Lower lobe of right lung (tissue), 2 donors: Measurements from ENCODE around the gene POU6F2. TPM values are rescaled to one million over a fixed set of nuclear protein-coding genes. Genes with fewer than 3 reads are reported as not detected.

Experiments
- ATAC-seq, 2 donors: fragments of 200-7000 bp; cut with Tn5 transposase; one replicate each; pipeline ENCODE4 v1.9.1; 2020 to 2022; ENCODE audit warnings: mild to moderate bottlenecking in 2 of 2, moderate library complexity in 2 of 2
- DNase-seq: peaks from one replicate; pipeline ENCODE4 v3.0.0-alpha.2; 2020
- H3K27ac ChIP-seq: fragments of 200-600 bp; one replicate; pipeline ENCODE4 v1.8.0; 2022
- H3K27me3 ChIP-seq: fragments of 200-600 bp; one replicate; pipeline ENCODE4 v1.8.0; 2022; ENCODE audit warnings: low read depth
- H3K36me3 ChIP-seq: fragments of 200-600 bp; one replicate; pipeline ENCODE4 v1.8.0; 2022; ENCODE audit warnings: mild to moderate bottlenecking
- H3K4me1 ChIP-seq: fragments of 200-600 bp; one replicate; pipeline ENCODE4 v1.8.0; 2022
- H3K4me3 ChIP-seq: fragments of 200-600 bp; one replicate; pipeline ENCODE4 v1.8.0; 2022; ENCODE audit warnings: mild to moderate bottlenecking
- H3K9me3 ChIP-seq: fragments of 200-600 bp; one replicate; pipeline ENCODE4 v1.8.0; 2022
- intact Hi-C: fragments of 100-400 bp; cut with DNase I; formaldehyde crosslinking; loops from one replicate; pipeline ENCODE4 v1.11.0; 2022
- total RNA-seq: library from RNA; stranded (reverse); fragmentation: NEBNext Ultra II Directional; extraction: Animal tissue kit (Norgen Biotek cat#: 25700); gene quantifications from one replicate; pipeline ENCODE4 v1.2.1, GENCODE V29; 2021
- TF ChIP-seq, protein P1 (sequence below): fragments of 200-600 bp; IDR thresholded peaks from one replicate; pipeline ENCODE4 v1.8.0; 2022; ENCODE audit warnings: antibody characterized with exemption, mild to moderate bottlenecking
- donor health status: DM: no; HTN: yes; CAD: no; lungs with severe emphysema.

Gene POU6F2
- total RNA-seq, 1 donor from 2014 or later: not detected

DNA sequence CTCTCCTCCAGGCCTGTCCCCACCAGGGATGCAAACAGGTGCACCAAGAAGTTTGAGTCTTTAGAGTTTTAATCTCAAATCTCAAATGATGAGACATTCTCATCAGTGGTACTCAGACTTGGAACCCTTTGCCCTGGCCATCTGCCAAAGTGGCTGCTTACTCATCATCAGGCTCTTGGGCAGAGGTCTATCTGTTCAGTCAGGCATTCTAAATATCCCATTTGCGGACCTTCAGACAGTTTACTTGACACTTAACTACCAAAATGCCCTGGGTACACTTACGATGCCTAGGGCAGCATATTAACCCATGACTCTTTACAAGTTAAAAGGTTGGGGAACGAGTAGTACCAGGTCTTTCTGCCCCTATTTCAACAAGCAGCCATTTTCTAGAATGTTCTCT lies 527.3 kb downstream of the POU6F2 start:
- Histone ChIP-seq H3K9me3 (no peaks in the 10 kb centered on the region), H3K36me3 (no peaks in the 10 kb centered on the region), H3K4me3 (no peak overlapping the region), H3K27me3 (no peaks in the 10 kb centered on the region), H3K27ac (no peak overlapping the region), H3K4me1 (no peaks in the 10 kb centered on the region)
- ATAC-seq: no peak
- intact Hi-C loops: no loop called here
- no peak for DNase-seq
- TF ChIP-seq, protein P1, sequence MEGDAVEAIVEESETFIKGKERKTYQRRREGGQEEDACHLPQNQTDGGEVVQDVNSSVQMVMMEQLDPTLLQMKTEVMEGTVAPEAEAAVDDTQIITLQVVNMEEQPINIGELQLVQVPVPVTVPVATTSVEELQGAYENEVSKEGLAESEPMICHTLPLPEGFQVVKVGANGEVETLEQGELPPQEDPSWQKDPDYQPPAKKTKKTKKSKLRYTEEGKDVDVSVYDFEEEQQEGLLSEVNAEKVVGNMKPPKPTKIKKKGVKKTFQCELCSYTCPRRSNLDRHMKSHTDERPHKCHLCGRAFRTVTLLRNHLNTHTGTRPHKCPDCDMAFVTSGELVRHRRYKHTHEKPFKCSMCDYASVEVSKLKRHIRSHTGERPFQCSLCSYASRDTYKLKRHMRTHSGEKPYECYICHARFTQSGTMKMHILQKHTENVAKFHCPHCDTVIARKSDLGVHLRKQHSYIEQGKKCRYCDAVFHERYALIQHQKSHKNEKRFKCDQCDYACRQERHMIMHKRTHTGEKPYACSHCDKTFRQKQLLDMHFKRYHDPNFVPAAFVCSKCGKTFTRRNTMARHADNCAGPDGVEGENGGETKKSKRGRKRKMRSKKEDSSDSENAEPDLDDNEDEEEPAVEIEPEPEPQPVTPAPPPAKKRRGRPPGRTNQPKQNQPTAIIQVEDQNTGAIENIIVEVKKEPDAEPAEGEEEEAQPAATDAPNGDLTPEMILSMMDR: no peak

DNA sequence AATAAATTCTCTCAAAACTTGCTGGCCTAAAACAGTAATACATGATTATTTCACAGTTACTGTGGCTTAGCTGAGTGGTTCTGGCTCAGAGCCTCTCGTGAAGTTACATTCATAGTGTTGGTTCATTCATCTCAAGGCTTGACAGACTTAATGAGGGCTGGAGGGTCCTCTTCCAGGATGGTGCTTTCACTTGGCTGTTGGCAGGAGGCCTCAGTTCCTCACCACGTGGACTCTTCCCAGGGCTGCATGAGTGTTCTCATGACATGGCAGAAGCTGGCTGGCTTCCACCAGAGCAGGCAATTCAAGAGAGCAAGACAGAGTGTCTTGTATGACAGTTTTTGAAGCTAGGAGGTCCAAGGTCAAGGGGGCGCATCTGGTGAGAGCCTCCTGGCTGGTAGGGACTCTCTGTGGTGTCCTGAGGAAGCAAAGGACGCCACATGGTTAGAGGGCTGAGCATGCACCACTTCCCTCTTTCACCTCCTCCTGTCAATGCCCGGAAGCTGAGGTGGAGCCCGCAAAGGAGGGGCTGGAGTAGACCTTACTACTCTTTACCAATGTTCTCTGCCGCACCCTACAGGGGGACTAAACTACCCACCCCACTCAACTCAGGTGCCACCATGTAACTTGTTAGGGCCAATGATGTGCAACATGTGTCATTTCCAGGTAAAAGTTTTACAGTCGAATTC lies 530.3 kb downstream of the POU6F2 start:
- peak; percentile 37 to 84 for ATAC-seq

DNA sequence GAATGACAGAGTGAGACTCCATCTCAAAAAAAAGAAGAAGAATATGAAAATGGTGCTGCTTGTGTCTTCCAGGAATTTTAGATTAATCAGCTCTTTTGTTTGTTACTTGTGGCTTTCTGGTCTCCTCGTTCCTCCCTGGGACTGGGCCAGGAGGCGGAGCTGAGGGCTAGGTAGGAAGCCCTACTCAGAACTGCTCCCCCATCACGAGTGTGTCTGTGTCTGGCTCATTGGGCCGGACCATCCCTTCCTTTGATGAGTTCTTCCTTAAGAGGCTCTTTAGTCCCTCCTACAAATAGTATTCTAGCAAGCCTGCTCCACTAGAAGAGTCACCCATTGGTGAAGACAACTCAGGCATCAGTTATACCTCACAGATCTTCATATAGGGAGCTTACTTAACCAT lies 531.7 kb downstream of the POU6F2 start:
- Histone ChIP-seq H3K27me3 (no peaks in the 10 kb centered on the region), H3K36me3 (no peaks in the 10 kb centered on the region), H3K4me3 (no peak overlapping the region), H3K9me3 (no peaks in the 10 kb centered on the region), H3K4me1 (no peaks in the 10 kb centered on the region), H3K27ac (no peak overlapping the region)
- no peak for DNase-seq
- intact Hi-C loops: no loop called here
- no peak for ATAC-seq
- TF ChIP-seq, protein P1: no peak

More for the DNA sequence above, 530.3 kb downstream of the POU6F2 start:
- H3K4me1 ChIP-seq: no peaks in the 10 kb centered on the region
- DNase-seq: peak; percentile 70
- TF ChIP-seq, protein P1: no peak
- H3K27me3 ChIP-seq: no peaks in the 10 kb centered on the region
- H3K9me3 ChIP-seq: no peaks in the 10 kb centered on the region
- intact Hi-C loops: no loop called here
- no peak overlapping the region for H3K27ac ChIP-seq
- H3K36me3 ChIP-seq: no peaks in the 10 kb centered on the region
- no peak overlapping the region for H3K4me3 ChIP-seq

DNA sequence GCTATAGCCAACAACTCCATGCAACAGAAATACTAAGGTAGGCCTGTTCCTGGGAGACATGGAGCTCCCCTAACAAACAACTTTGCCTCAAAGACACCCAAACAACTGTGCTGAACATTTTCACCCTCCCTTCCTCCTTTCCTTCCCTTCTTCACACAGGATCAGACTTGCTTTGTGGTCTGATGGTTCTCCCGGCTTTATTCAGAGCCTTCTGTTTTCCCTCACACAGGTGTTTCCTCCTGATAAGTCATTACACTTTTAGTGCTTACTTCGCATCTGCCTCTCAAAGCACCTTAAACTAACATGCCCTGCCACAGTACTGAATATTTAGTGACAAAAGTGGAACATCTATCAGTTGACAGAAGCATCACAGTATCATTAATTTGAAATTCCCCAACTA lies 532.2 kb downstream of the POU6F2 start:
- DNase-seq (no peak), ATAC-seq (no peak)
- TF ChIP-seq, protein P1: no peak
- no peak overlapping the region for H3K27ac ChIP-seq
- no peak overlapping the region for H3K4me3 ChIP-seq
- no peaks in the 10 kb centered on the region for H3K9me3 ChIP-seq
- H3K4me1 ChIP-seq: no peaks in the 10 kb centered on the region
- no peaks in the 10 kb centered on the region for H3K27me3 ChIP-seq
- no peaks in the 10 kb centered on the region for H3K36me3 ChIP-seq
- intact Hi-C loops: no loop called here

DNA sequence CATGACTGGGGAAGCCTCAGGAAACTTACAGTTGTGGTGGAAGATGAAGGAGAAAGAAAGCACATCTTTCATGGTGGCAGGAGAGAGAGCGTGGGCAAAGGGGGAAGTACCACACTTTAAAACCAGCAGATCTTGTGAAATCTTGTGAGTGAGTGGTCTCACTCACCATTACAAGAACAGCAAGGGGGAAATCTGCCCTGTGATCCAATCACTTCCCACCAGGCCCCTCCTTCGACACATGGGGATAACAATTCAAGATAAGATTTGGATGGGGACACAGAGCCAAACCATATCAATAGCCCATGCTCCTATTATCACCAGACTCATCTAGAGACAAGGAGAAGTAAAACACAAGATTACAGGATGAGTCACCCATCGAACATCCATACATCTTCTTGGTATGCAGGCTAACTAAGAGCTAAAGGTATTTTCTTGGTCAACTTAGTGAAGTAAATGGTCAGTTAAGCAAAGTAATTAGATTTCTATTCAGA lies 533.2 kb downstream of the POU6F2 start:
- DNase-seq (no peak), ATAC-seq (no peak)
- Histone ChIP-seq H3K36me3 (no peaks in the 10 kb centered on the region), H3K27me3 (no peaks in the 10 kb centered on the region), H3K9me3 (no peaks in the 10 kb centered on the region), H3K4me1 (no peaks in the 10 kb centered on the region), H3K4me3 (no peak overlapping the region), H3K27ac (no peak overlapping the region)
- intact Hi-C loops: no loop called here
- TF ChIP-seq, protein P1: no peak
